ENCODE results near the gene ST6GAL1.

The ST6GAL1 gene

GRCh38 chr3:186932281-186933181 is 2.2 kb downstream of the ST6GAL1 start:
- TF ChIP-seq CTCF (IDR thresholded peaks at IDR 0.05), result no peak
- DNase-seq, result peak in 1 of 2 donors; percentile 69
- peak overlapping the region; percentile 82 to 91 for H3K4me3 ChIP-seq
- peaks cover 0 to 4% (median 0%) of the 10 kb centered on the region in 3 donors for H3K36me3 ChIP-seq
- H3K27ac ChIP-seq, result peak overlapping the region; percentile 85 to 93
- intact Hi-C loops (cut with DNase I; ENCODE audit: low total_unique reads), result loop anchor here (5.0 to 10.0 kb wide), 4 partner anchors 45 to 255 kb away; no protein-coding TSS in a partner anchor
- H3K9me3 ChIP-seq, result no peaks in the 10 kb centered on the region
- H3K4me1 ChIP-seq, result peaks cover 0 to 32% (median 28%) of the 10 kb centered on the region in 4 donors
- H3K27me3 ChIP-seq, result no peaks in the 10 kb centered on the region

DNA sequence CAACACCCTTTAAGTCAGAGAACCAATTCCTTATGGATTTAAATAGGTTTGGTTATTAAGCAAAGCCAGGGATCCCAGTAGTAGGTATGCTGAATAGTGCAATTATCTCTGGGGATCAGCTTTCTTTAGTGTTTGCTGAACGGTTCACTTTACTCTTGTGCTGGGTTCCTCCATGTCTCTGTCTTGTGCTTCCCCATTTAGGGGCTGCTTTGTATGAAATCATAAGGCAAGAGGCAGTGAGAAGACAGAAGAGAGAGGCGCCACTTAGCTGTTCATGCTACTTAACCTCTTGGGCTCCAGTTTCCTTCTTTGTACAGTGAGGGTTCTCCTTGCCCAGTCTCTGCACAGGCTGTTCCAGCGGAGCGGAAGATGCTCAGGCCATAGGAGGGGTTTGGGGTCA is 3.5 kb downstream of the ST6GAL1 start:
- no peak for TF ChIP-seq CTCF (IDR thresholded peaks at IDR 0.05)
- H3K4me3 ChIP-seq, result no peak overlapping the region
- intact Hi-C loops (cut with DNase I; ENCODE audit: low total_unique reads), result loop anchor here (5.0 to 10.0 kb wide), 4 partner anchors 43 to 253 kb away; no protein-coding TSS in a partner anchor

DNA sequence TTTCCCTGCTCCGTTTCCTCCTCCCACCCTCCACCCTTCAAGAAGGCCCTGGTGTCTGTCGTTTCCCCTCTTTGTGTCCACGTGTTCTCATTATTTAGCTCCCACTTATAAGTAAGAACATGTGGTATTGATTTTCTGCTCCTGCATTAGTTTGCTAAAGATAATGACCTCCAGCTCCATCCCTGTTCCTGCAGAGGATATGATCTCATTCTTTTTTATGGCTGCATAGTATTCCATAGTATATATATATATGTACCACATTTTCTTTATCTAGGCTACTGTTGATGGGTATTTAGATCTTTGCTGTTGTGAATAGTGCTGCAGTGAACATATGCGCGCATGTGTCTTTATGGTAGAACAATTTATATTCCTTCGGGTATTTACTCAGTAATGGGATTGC is 4.8 kb downstream of the ST6GAL1 start:
- Histone ChIP-seq H3K36me3 (peaks cover 0 to 4% (median 0%) of the 10 kb centered on the region in 3 donors), H3K27ac (peak overlapping the region; percentile 34 to 43), H3K9me3 (no peaks in the 10 kb centered on the region), H3K4me3 (no peak overlapping the region), H3K4me1 (peaks cover 0 to 52% (median 37%) of the 10 kb centered on the region in 4 donors), H3K27me3 (no peaks in the 10 kb centered on the region)
- intact Hi-C loops (cut with DNase I; ENCODE audit: low total_unique reads), result loop anchor here (10.0 kb wide), 2 partner anchors 110 to 170 kb away; no protein-coding TSS in a partner anchor
- no peak for DNase-seq
- TF ChIP-seq CTCF (IDR thresholded peaks at IDR 0.05), result no peak

More for the DNA sequence above, 3.5 kb downstream of the ST6GAL1 start:
- Histone ChIP-seq H3K4me1 (peaks cover 0 to 45% (median 30%) of the 10 kb centered on the region in 4 donors), H3K27me3 (no peaks in the 10 kb centered on the region), H3K27ac (peak overlapping the region; percentile 85 to 93), H3K9me3 (no peaks in the 10 kb centered on the region), H3K36me3 (peaks cover 0 to 4% (median 0%) of the 10 kb centered on the region in 3 donors)
- DNase-seq, result no peak

DNA sequence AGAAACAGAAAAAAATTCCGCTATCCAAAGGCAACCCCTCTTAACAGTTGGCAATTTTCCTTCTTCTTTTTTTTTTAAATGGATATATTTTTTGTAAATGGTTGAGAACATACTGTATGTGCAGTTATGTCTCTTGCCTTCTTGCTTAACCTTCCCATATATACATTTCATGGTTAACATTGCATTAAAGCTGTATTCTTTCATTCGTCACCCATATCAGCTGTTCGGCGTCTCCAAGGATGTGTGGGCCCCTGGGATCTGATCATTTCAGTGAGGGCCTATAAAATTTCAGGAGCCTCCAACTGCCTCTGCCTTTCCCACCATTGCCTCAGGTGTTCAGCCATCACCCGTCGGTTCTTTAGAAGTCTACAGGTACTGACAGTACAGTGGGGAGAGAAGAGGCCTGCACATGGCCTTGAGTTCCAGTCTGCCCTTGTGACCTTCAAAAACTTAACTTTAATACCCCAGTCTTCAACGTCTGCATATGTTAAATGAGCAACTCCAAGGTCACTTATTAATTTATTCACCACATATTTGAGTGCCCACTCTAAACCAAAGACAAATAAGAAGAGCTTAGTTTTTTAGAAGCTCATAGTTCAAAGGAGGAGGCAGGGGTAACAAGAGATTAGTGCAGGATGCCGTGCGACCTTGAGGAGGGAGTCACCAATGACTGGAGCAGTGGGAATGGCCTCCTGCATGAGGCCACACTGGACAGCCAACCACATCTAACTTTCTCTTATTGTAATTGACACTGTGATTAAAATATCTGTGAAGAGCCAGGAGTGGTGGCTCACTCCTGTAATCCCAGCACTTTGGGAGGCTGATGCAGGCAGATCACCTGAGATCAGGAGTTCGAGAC is 6.9 kb downstream of the ST6GAL1 start:
- intact Hi-C loops (cut with DNase I; ENCODE audit: low total_unique reads), result loop anchor here (10.0 kb wide), 2 partner anchors 112 to 168 kb away; no protein-coding TSS in a partner anchor
- H3K4me3 ChIP-seq, result no peak overlapping the region
- peaks cover 0 to 4% (median 0%) of the 10 kb centered on the region in 3 donors for H3K36me3 ChIP-seq
- H3K4me1 ChIP-seq, result peaks cover 3 to 70% (median 49%) of the 10 kb centered on the region in 4 donors
- H3K27me3 ChIP-seq, result no peaks in the 10 kb centered on the region
- peak overlapping the region; percentile 84 to 87 for H3K27ac ChIP-seq
- DNase-seq, result no peak
- no peaks in the 10 kb centered on the region for H3K9me3 ChIP-seq
- no peak for TF ChIP-seq CTCF (IDR thresholded peaks at IDR 0.05)

DNA sequence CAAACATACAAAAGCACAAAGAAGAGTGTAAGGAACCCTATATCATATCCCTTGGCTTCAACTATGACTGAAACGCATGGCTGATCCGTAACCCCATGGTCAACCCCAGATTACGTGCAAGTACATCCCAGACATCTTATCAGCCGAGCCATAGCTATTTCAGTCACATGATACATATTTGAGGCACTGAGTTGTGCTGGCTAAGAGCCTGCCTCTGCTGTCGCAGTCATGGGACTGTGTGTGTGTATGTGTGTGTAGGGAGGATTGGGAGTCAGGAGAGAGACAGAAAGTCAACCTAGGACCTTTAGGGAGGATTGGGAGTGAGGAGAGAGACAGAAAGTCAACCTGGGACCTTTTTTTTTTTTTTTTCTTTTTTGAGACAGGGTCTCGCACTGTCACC is 8.4 kb downstream of the ST6GAL1 start:
- H3K4me3 ChIP-seq, result no peak overlapping the region
- DNase-seq, result peak; percentile 58 to 86
- no peaks in the 10 kb centered on the region for H3K27me3 ChIP-seq
- H3K4me1 ChIP-seq, result peaks cover 3 to 68% (median 45%) of the 10 kb centered on the region in 4 donors
- intact Hi-C loops (cut with DNase I; ENCODE audit: low total_unique reads), result loop anchor here (10.0 kb wide), 2 partner anchors 114 to 166 kb away; no protein-coding TSS in a partner anchor
- H3K27ac ChIP-seq, result peak overlapping the region; percentile 84 to 87
- no peaks in the 10 kb centered on the region for H3K9me3 ChIP-seq
- peaks cover 4 to 6% (median 5%) of the 10 kb centered on the region in 3 donors for H3K36me3 ChIP-seq
- TF ChIP-seq CTCF (IDR thresholded peaks at IDR 0.05), result peak in 1 of 2 experiments; percentile 9

Data from tibial artery (tissue), 4 donors.